Stimulated activated CD4-positive, alpha-beta T cell treated with anti-CD3 and anti-CD28 coated beads, Interleukin-15, amount 100 ng/mL, for 24 hours (primary cell): ENCODE results near the gene RPGRIP1L.
"Not testable (repeated sequence)": the region's sequence is repeated elsewhere in the genome, so short reads cannot be mapped to it uniquely, and the experiment has no call there.

ENCODE experiments used
- DNase-seq: peaks from one replicate; pipeline ENCODE4 v3.0.0-alpha.2; 2020

Gene RPGRIP1L

GRCh38 chr16:53711390-53711789, 7.7 kb upstream of the RPGRIP1L start:
- DNase-seq, result no peak

- no peak for DNase-seq
Measured at GRCh38 chr16:53708490-53708889, 4.8 kb upstream of the RPGRIP1L start.

- no peak for DNase-seq
Measured at GRCh38 chr16:53707671-53708070, 4.0 kb upstream of the RPGRIP1L start.

- DNase-seq, result no peak
Measured at GRCh38 chr16:53704445-53704813, 770 bp upstream of the RPGRIP1L start.

- not testable (repeated sequence) for DNase-seq
Measured at GRCh38 chr16:53698271-53698670, 5.4 kb downstream of the RPGRIP1L start.

- no peak for DNase-seq
Measured at GRCh38 chr16:53695070-53695469, 8.6 kb downstream of the RPGRIP1L start.

GRCh38 chr16:53693320-53693719, 10.3 kb downstream of the RPGRIP1L start:
- no peak for DNase-seq

- no peak for DNase-seq
Measured at GRCh38 chr16:53692146-53692545, 11.5 kb downstream of the RPGRIP1L start.

- no peak for DNase-seq
Measured at GRCh38 chr16:53690771-53691170, 12.9 kb downstream of the RPGRIP1L start.

GRCh38 chr16:53689636-53690035, 14.0 kb downstream of the RPGRIP1L start:
- DNase-seq, result no peak

- no peak for DNase-seq
Measured at GRCh38 chr16:53686710-53687109, 16.9 kb downstream of the RPGRIP1L start.

- not testable (repeated sequence) for DNase-seq
Measured at GRCh38 chr16:53685334-53685733, 18.3 kb downstream of the RPGRIP1L start.

GRCh38 chr16:53681354-53681753, 22.3 kb downstream of the RPGRIP1L start:
- DNase-seq, result no peak

- no peak for DNase-seq
Measured at GRCh38 chr16:53680756-53681155, 22.9 kb downstream of the RPGRIP1L start.

- no peak for DNase-seq
Measured at GRCh38 chr16:53678756-53679343, 24.8 kb downstream of the RPGRIP1L start.

- DNase-seq, result no peak
Measured at GRCh38 chr16:53678155-53678554, 25.5 kb downstream of the RPGRIP1L start.

GRCh38 chr16:53673189-53673588, 30.5 kb downstream of the RPGRIP1L start:
- DNase-seq, result no peak

- DNase-seq, result no peak
Measured at GRCh38 chr16:53672461-53672860, 31.2 kb downstream of the RPGRIP1L start.

GRCh38 chr16:53668869-53669268, 34.8 kb downstream of the RPGRIP1L start:
- no peak for DNase-seq

GRCh38 chr16:53666786-53667415, 36.8 kb downstream of the RPGRIP1L start:
- DNase-seq, result no peak

GRCh38 chr16:53664724-53665345, 38.8 kb downstream of the RPGRIP1L start:
- DNase-seq, result peak; percentile 26

- no peak for DNase-seq
Measured at GRCh38 chr16:53662072-53662471, 41.6 kb downstream of the RPGRIP1L start.

GRCh38 chr16:53654946-53655345, 48.7 kb downstream of the RPGRIP1L start:
- no peak for DNase-seq

GRCh38 chr16:53651357-53651756, 52.3 kb downstream of the RPGRIP1L start:
- DNase-seq, result no peak

- DNase-seq, result no peak
Measured at GRCh38 chr16:53646506-53646905, 57.2 kb downstream of the RPGRIP1L start.
